Hepatocyte (in vitro differentiated cells): Measurements from ENCODE around the gene OBSCN. TPM values are rescaled to one million over a fixed set of nuclear protein-coding genes. Genes with fewer than 3 reads are reported as not detected.

Experiments used
- DNase-seq: peaks from one replicate; pipeline ENCODE4 v3.0.0-alpha.2; 2016; ENCODE audit warnings: low spot score
- H2AFZ ChIP-seq: fragments of 200-600 bp; sonication (generic); 2 replicates; pipeline ENCODE4 v1.6.0; 2016; ENCODE audit warnings: antibody characterized with exemption, mild to moderate bottlenecking
- H3K27ac ChIP-seq: fragments of 200-600 bp; sonication (generic); 2 replicates; pipeline ENCODE4 v1.5.1; 2016; ENCODE audit warnings: mild to moderate bottlenecking
- H3K27me3 ChIP-seq: fragments of 200-600 bp; sonication (generic); 2 replicates; pipeline ENCODE4 v1.6.1; 2016
- H3K36me3 ChIP-seq: fragments of 200-600 bp; sonication (generic); replicated peaks from 2 replicates; pipeline ENCODE4 v1.5.1; 2016; ENCODE audit warnings: low read depth; ENCODE audit not compliant: insufficient read depth
- H3K4me1 ChIP-seq: fragments of 200-600 bp; sonication (generic); 2 replicates; pipeline ENCODE4 v1.5.1; 2016; ENCODE audit warnings: mild to moderate bottlenecking, moderate library complexity; ENCODE audit not compliant: insufficient read depth
- H3K4me2 ChIP-seq: fragments of 200-600 bp; sonication (generic); 2 replicates; pipeline ENCODE4 v1.6.0; 2016
- H3K4me3 ChIP-seq: fragments of 200-600 bp; sonication (generic); 2 replicates; pipeline ENCODE4 v1.5.1; 2016; ENCODE audit warnings: mild to moderate bottlenecking
- H3K79me2 ChIP-seq: fragments of 200-600 bp; sonication (generic); 2 replicates; pipeline ENCODE4 v1.6.0; 2017; ENCODE audit warnings: mild to moderate bottlenecking
- H3K9me2 ChIP-seq: fragments of 200-600 bp; sonication (generic); replicated peaks from 2 replicates; pipeline ENCODE4 v1.6.0; 2017; ENCODE audit warnings: mild to moderate bottlenecking; ENCODE audit not compliant: insufficient read depth
- H3K9me3 ChIP-seq: fragments of 200-600 bp; sonication (generic); 2 replicates; pipeline ENCODE4 v1.5.1; 2016; ENCODE audit warnings: low read depth, mild to moderate bottlenecking
- H4K20me1 ChIP-seq: fragments of 200-600 bp; sonication (generic); 2 replicates; pipeline ENCODE4 v1.6.0; 2016; ENCODE audit warnings: mild to moderate bottlenecking; ENCODE audit not compliant: insufficient read depth, poor library complexity, severe bottlenecking
- EZH2 ChIP-seq: fragments of 200-600 bp; sonication (generic); IDR thresholded peaks from 2 replicates; pipeline ENCODE4 v1.6.1; 2016; ENCODE audit warnings: antibody characterized with exemption, mild to moderate bottlenecking, borderline replicate concordance
- EZH2phosphoT487 ChIP-seq: fragments of 200-600 bp; sonication (generic); IDR thresholded peaks from one replicate; pipeline ENCODE4 v1.6.1; 2018; ENCODE audit warnings: antibody characterized with exemption, mild to moderate bottlenecking, low read depth, moderate library complexity; ENCODE audit not compliant: unreplicated experiment, severe bottlenecking
- WGBS: methylation state at CpG from one replicate; pipeline ENCODE4 v1.1.6; 2016; ENCODE audit warnings: low lambda C conversion rate; ENCODE audit errors: missing lambda C conversion rate; 5-methylcytosine and 5-hydroxymethylcytosine counted together
- polyA plus RNA-seq: library from polyadenylated mRNA; unstranded; fragments of >200 nt; fragmentation: Nextera tagmentation; extraction: Ambion mirVana; gene quantifications from 2 replicates; pipeline ENCODE4 v1.2.1, GENCODE V29; 2016
- total RNA-seq: library from RNA; depleted of rRNA; stranded (reverse); fragments of >200 nt; gene quantifications from 2 replicates; pipeline ENCODE4 v1.2.3, GENCODE V29; 2014
- TF ChIP-seq, protein P1 (sequence below): fragments of 200-600 bp; sonication (generic); IDR thresholded peaks from 2 replicates; pipeline ENCODE4 v1.5.1; 2016; ENCODE audit warnings: antibody characterized with exemption, mild to moderate bottlenecking; ENCODE audit not compliant: poor library complexity

OBSCN gene
- total and polyA plus RNA-seq, 2 experiments from 2014 or later, result 15.0 to 22.4 TPM

DNA sequence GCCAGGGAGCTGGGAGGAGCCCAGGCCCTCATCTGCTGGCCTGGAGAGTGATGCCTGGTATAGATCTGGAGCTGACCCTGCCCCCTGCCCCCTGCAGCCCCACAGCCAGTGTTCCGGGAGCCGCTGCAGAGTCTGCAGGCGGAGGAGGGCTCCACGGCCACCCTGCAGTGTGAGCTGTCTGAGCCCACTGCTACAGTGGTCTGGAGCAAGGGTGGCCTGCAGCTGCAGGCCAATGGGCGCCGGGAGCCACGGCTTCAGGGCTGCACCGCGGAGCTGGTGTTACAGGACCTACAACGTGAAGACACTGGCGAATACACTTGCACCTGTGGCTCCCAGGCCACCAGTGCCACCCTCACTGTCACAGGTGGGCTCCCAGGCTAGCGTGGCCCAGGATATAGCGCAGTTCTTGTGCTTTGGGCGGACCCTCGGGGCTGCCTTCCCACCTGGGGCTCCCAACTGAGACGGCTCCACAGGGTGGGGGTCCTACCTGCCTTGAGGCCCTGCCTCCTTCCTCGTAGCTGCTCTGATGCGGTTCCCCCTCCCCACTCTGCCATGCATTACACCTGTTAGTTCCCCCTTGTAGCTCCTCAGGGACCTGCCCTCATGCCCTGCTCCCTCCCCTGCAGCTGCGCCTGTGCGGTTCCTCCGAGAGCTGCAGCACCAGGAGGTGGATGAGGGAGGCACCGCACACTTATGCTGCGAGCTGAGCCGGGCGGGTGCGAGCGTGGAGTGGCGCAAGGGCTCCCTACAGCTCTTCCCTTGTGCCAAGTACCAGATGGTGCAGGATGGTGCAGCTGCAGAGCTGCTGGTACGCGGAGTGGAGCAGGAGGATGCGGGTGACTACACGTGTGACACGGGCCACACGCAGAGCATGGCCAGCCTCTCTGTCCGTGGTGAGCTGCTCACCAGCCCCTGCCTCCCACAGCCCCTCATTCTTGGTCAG lies 98.7 kb downstream of the OBSCN start:
- H3K9me2 ChIP-seq, result no peaks in the 10 kb centered on the region
- no peak overlapping the region for H3K4me2 ChIP-seq
- TF ChIP-seq, protein P1, sequence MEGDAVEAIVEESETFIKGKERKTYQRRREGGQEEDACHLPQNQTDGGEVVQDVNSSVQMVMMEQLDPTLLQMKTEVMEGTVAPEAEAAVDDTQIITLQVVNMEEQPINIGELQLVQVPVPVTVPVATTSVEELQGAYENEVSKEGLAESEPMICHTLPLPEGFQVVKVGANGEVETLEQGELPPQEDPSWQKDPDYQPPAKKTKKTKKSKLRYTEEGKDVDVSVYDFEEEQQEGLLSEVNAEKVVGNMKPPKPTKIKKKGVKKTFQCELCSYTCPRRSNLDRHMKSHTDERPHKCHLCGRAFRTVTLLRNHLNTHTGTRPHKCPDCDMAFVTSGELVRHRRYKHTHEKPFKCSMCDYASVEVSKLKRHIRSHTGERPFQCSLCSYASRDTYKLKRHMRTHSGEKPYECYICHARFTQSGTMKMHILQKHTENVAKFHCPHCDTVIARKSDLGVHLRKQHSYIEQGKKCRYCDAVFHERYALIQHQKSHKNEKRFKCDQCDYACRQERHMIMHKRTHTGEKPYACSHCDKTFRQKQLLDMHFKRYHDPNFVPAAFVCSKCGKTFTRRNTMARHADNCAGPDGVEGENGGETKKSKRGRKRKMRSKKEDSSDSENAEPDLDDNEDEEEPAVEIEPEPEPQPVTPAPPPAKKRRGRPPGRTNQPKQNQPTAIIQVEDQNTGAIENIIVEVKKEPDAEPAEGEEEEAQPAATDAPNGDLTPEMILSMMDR, result no peak
- TF ChIP-seq EZH2phosphoT487 (no peak), EZH2 (no peak)
- no peak overlapping the region for H2AFZ ChIP-seq
- H3K9me3 ChIP-seq, result no peaks in the 10 kb centered on the region
- no peaks in the 10 kb centered on the region for H4K20me1 ChIP-seq
- H3K27me3 ChIP-seq, result no peaks in the 10 kb centered on the region
- H3K79me2 ChIP-seq, result no peaks in the 10 kb centered on the region
- no peak overlapping the region for H3K4me3 ChIP-seq
- WGBS, result 90% methylated on average over 33 of the region's 35 CpGs
- no peak overlapping the region for H3K27ac ChIP-seq
- H3K36me3 ChIP-seq, result no peaks in the 10 kb centered on the region
- no peak for DNase-seq
- H3K4me1 ChIP-seq, result no peaks in the 10 kb centered on the region

DNA sequence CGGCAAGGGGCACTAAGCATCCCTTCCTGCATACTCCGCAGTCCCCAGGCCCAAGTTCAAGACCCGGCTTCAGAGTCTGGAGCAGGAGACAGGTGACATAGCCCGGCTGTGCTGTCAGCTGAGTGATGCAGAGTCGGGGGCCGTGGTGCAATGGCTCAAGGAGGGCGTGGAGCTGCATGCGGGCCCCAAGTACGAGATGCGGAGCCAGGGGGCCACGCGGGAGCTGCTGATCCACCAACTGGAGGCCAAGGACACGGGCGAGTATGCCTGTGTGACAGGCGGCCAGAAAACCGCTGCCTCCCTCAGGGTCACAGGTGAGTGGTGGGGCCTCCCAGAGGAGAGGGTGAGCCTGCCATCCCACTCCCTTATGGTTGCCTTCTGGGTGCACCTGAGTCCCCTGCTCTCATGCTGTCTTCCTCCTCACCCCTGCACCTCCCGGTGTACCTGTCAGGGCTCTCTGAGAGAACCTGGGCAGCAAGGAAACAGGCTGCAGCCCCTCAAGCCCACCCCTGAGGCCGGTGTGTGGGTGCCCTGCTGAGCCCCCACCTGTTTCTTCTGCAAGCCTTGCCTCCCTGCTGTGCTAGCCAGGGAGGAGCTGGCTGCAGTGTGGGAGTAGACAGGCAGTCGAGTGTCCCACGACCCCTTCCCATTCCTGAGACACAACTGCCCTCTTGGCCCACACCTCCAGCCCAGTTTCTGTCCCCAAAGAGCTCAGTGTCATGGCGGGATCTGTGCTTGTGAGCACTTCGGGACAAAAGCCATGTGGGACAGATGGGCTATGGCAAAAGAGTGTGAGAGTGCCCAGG lies 99.6 kb downstream of the OBSCN start:
- H3K36me3 ChIP-seq, result no peaks in the 10 kb centered on the region
- no peaks in the 10 kb centered on the region for H3K4me1 ChIP-seq
- H3K27ac ChIP-seq, result no peak overlapping the region
- no peak overlapping the region for H2AFZ ChIP-seq
- no peaks in the 10 kb centered on the region for H3K9me3 ChIP-seq
- WGBS, result 88% methylated on average over 22 of the region's 22 CpGs
- no peak for DNase-seq
- no peaks in the 10 kb centered on the region for H3K9me2 ChIP-seq
- H3K27me3 ChIP-seq, result no peaks in the 10 kb centered on the region
- no peaks in the 10 kb centered on the region for H4K20me1 ChIP-seq
- TF ChIP-seq, protein P1, result no peak
- TF ChIP-seq EZH2phosphoT487 (no peak), EZH2 (no peak)
- H3K79me2 ChIP-seq, result no peaks in the 10 kb centered on the region
- no peak overlapping the region for H3K4me2 ChIP-seq
- H3K4me3 ChIP-seq, result no peak overlapping the region

- Histone ChIP-seq H3K27me3 (no peaks in the 10 kb centered on the region), H3K9me3 (no peaks in the 10 kb centered on the region), H2AFZ (no peak overlapping the region), H3K4me1 (no peaks in the 10 kb centered on the region), H3K27ac (no peak overlapping the region), H3K36me3 (no peaks in the 10 kb centered on the region), H3K4me3 (no peak overlapping the region), H3K79me2 (no peaks in the 10 kb centered on the region), H3K9me2 (no peaks in the 10 kb centered on the region), H3K4me2 (no peak overlapping the region), H4K20me1 (no peaks in the 10 kb centered on the region)
- no peak for TF ChIP-seq EZH2phosphoT487
- TF ChIP-seq, protein P1, result no peak
- TF ChIP-seq EZH2, result no peak
- no peak for DNase-seq
- 95% methylated on average over 18 of the region's 18 CpGs for WGBS
Measured at GRCh38 chr1:228308085-228308601, 100.3 kb downstream of the OBSCN start.
